K562 (cell line): Measurements from ENCODE around the gene PKD2. TPM values are rescaled to one million over a fixed set of nuclear protein-coding genes. Genes with fewer than 3 reads are reported as not detected.

Experiments
- ATF3 ChIP-seq, 2 experiments: fragments of 450-650 bp in 1 of 2; sonication (generic) in 1 of 2; formaldehyde crosslinking in 1 of 2; IDR thresholded peaks in 1 of 2; conservative IDR thresholded peaks in 1 of 2; 2 replicates each; pipeline versions ENCODE4 v1.6.1 to v1.8.1; 2016 to 2023; ENCODE audit warnings: mild to moderate bottlenecking in 2 of 2, moderate library complexity in 2 of 2, inconsistent platforms in 1 of 2, missing genetic modification reagents in 1 of 2
- DACH1 ChIP-seq: fragments of 450-650 bp; IDR thresholded peaks from 2 replicates; pipeline ENCODE4 v1.6.1; 2018; ENCODE audit not compliant: partially characterized antibody
- FOXA1 ChIP-seq: fragments of 450-650 bp; IDR thresholded peaks from 2 replicates; pipeline ENCODE4 v1.6.1; 2016; ENCODE audit warnings: mild to moderate bottlenecking, borderline replicate concordance
- FOXJ2 ChIP-seq: fragments of 200-800 bp; sonication (Bioruptor generic); IDR thresholded peaks from 2 replicates; pipeline ENCODE4 v1.6.1; 2016; ENCODE audit warnings: missing genetic modification characterization, missing compliant biosample characterization
- GATA2 ChIP-seq: sonication (generic); formaldehyde crosslinking; IDR thresholded peaks from 2 replicates; pipeline ENCODE4 v1.4.0; 2020; ENCODE audit warnings: mild to moderate bottlenecking, missing genetic modification reagents
- MEIS2 ChIP-seq: fragments of 450-650 bp; IDR thresholded peaks from 2 replicates; pipeline ENCODE4 v1.6.1; 2014; ENCODE audit warnings: mild to moderate bottlenecking; ENCODE audit not compliant: partially characterized antibody
- NCOR1 ChIP-seq: fragments of 450-650 bp; IDR thresholded peaks from 2 replicates; pipeline ENCODE4 v1.6.1; 2016; ENCODE audit warnings: mild to moderate bottlenecking, moderate library complexity
- NR2F6 ChIP-seq: fragments of 450-650 bp; formaldehyde crosslinking; IDR thresholded peaks from 2 replicates; pipeline ENCODE4 v1.4.0; 2020; ENCODE audit warnings: mild to moderate bottlenecking
- REST ChIP-seq, 2 experiments: fragments of 450-650 bp; formaldehyde crosslinking in 1 of 2; IDR thresholded peaks; 2 replicates each; pipeline versions ENCODE4 v1.4.0 to v1.6.1; 2014 to 2020; ENCODE audit warnings: mild to moderate bottlenecking in 2 of 2, borderline replicate concordance in 1 of 2, low read depth in 1 of 2
- SMARCA5 ChIP-seq: fragments of 450-650 bp; IDR thresholded peaks from 2 replicates; pipeline ENCODE4 v1.6.1; 2016
- TEAD1 ChIP-seq, 2 experiments: fragments of 450-650 bp in 1 of 2; sonication (generic) in 1 of 2; formaldehyde crosslinking; IDR thresholded peaks; 2 replicates each; pipeline versions ENCODE4 v1.4.0 to v1.8.0; 2020 to 2022; ENCODE audit warnings: mild to moderate bottlenecking in 2 of 2, missing genetic modification reagents in 1 of 2
- ZC3H8 ChIP-seq: fragments of 450-650 bp; IDR thresholded peaks from 2 replicates; pipeline ENCODE4 v1.6.1; 2017
- ZNF212 ChIP-seq: fragments of 450-650 bp; formaldehyde crosslinking; IDR thresholded peaks from 2 replicates; pipeline ENCODE4 v1.4.0; 2020; ENCODE audit warnings: mild to moderate bottlenecking
- ZNF76 ChIP-seq: fragments of 250-450 bp; sonication (Bioruptor Pico); IDR thresholded peaks from 2 replicates; pipeline ENCODE4 v1.4.0; 2020; ENCODE audit warnings: mild to moderate bottlenecking, moderate library complexity, borderline replicate concordance
- polyA plus RNA-seq, 8 experiments: library from polyadenylated mRNA; depleted of rRNA in 4 of 8; stranded (reverse) in 5 of 8; unstranded in 3 of 8; fragments of >200 nt; fragmentation: Nextera tagmentation in 2 of 8; fragmentation: Illumina TruSeq in 1 of 8; extraction: Ambion mirVana in 2 of 8; extraction: Trizol in 1 of 8; gene quantifications; 2 replicates each; pipeline versions ENCODE4 v1.2.1 to v1.2.3, GENCODE V29; 2011 to 2014; ENCODE audit warnings: inconsistent platforms in 1 of 8, missing spikeins in 1 of 8
- total RNA-seq, 7 experiments: library from RNA; depleted of rRNA in 6 of 7; stranded (reverse); fragments of >200 nt in 6 of 7; fragmentation: Illumina TruSeq in 2 of 7; extraction: Trizol in 2 of 7; gene quantifications; 2 replicates each; pipeline versions ENCODE4 v1.2.1 to v1.2.3, GENCODE V29; 2011 to 2021; ENCODE audit warnings: low replicate concordance in 1 of 7

Gene PKD2
- total and polyA plus RNA-seq, 9 of the 15 experiments (the other 6 are each of a cell fraction or from before 2014, with no cell fraction given), result 0.11 to 1.2 (median 0.47) TPM

GRCh38 chr4:88054901-88055300 lies 47.5 kb downstream of the PKD2 start (continued):
- no peak for TF ChIP-seq TEAD1 (CRISPR knock-in tag; IDR thresholded peaks at IDR 0.05)
- TF ChIP-seq ATF3 (IDR thresholded peaks at IDR 0.05), result no peak
- TF ChIP-seq ATF3 (CRISPR knock-in tag; conservative IDR thresholded peaks at IDR 0.05), result no peak
- no peak for TF ChIP-seq ZNF76 (CRISPR knock-in tag)
- no peak for TF ChIP-seq FOXA1
- TF ChIP-seq MEIS2, result no peak
- TF ChIP-seq NR2F6 (CRISPR knock-in tag), result no peak
- TF ChIP-seq DACH1, result no peak
- TF ChIP-seq NCOR1, result no peak
- no peak for TF ChIP-seq ZNF212 (CRISPR knock-in tag)
- TF ChIP-seq GATA2 (CRISPR knock-in tag), result no peak
- peak; percentile 40; the same call in 1 of the 2 replicates for TF ChIP-seq REST (IDR thresholded peaks at IDR 0.05; ENCODE audit: borderline replicate concordance)
- no peak for TF ChIP-seq REST (CRISPR knock-in tag; IDR thresholded peaks at IDR 0.05; ENCODE audit: low read depth)
- TF ChIP-seq FOXJ2 (tag), result no peak
- TF ChIP-seq SMARCA5, result no peak
- TF ChIP-seq ZC3H8, result no peak
